Nephron (organoid): ENCODE data around the gene ZNF418.
"Not testable (repeated sequence)": the region's sequence is repeated elsewhere in the genome, so short reads cannot be mapped to it uniquely, and the experiment has no call there.

Source experiments
- H3K27ac Mint-ChIP-seq, 3 experiments: 2 replicates each; pipeline ENCODE4 v1.8.0; 2020; ENCODE audit warnings: mixed read lengths in 3 of 3, mild to moderate bottlenecking in 2 of 3, moderate library complexity in 1 of 3
- H3K27me3 Mint-ChIP-seq: 2 replicates; pipeline ENCODE4 v1.8.0; 2021; ENCODE audit warnings: low read depth, mild to moderate bottlenecking, moderate library complexity, mixed read lengths
- H3K36me3 Mint-ChIP-seq: 2 replicates; pipeline ENCODE4 v1.8.0; 2020; ENCODE audit warnings: low read depth, mixed read lengths
- H3K4me1 Mint-ChIP-seq: 2 replicates; pipeline ENCODE4 v1.8.0; 2020; ENCODE audit warnings: mixed read lengths
- H3K4me3 Mint-ChIP-seq, 3 experiments: 2 replicates each; pipeline ENCODE4 v1.8.0; 2020; ENCODE audit warnings: mild to moderate bottlenecking in 3 of 3, mixed read lengths in 3 of 3, moderate library complexity in 2 of 3
- H3K9me3 Mint-ChIP-seq: 2 replicates; pipeline ENCODE4 v1.8.0; 2020; ENCODE audit warnings: mixed read lengths
- TF ChIP-seq, protein P1 (sequence below), 3 experiments: fragments of 200-600 bp; sonication (generic); IDR thresholded peaks; one replicate each; pipeline ENCODE4 v1.5.0; 2021; ENCODE audit warnings: antibody characterized with exemption in 3 of 3; ENCODE audit not compliant: unreplicated experiment in 3 of 3

ZNF418 gene

DNA sequence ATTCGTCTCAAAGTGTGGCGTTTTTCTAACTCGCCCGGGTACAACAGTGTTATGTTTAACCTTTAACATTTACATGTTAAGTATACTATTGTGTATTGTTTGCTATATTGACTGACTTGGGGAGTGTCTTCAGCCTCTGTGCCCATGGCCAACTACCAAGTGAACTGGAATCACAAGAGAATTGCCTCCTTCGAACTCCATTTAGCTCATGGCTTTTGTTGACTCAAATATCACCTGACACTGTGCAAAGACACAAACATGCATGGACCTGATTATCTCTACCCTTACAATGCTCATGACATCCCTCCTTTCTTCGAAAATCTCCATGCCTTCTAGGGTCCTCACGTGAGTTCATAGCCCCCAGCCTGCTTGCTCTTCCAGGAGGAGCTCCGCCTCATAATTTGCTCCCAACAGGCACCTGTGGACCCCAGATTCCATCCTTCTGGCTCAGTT is 47.1 kb downstream of the ZNF418 start:
- Mint-ChIP-seq H3K27ac (peak overlapping the region; percentile 15 to 58 (median 56)), H3K27me3 (no peaks in the 10 kb centered on the region), H3K9me3 (peaks cover 57% of the 10 kb centered on the region), H3K36me3 (peaks cover 74% of the 10 kb centered on the region), H3K4me1 (peaks cover 13% of the 10 kb centered on the region), H3K4me3 (peak overlapping the region; percentile 86 to 96 (median 92))
- TF ChIP-seq, protein P1, sequence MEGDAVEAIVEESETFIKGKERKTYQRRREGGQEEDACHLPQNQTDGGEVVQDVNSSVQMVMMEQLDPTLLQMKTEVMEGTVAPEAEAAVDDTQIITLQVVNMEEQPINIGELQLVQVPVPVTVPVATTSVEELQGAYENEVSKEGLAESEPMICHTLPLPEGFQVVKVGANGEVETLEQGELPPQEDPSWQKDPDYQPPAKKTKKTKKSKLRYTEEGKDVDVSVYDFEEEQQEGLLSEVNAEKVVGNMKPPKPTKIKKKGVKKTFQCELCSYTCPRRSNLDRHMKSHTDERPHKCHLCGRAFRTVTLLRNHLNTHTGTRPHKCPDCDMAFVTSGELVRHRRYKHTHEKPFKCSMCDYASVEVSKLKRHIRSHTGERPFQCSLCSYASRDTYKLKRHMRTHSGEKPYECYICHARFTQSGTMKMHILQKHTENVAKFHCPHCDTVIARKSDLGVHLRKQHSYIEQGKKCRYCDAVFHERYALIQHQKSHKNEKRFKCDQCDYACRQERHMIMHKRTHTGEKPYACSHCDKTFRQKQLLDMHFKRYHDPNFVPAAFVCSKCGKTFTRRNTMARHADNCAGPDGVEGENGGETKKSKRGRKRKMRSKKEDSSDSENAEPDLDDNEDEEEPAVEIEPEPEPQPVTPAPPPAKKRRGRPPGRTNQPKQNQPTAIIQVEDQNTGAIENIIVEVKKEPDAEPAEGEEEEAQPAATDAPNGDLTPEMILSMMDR (IDR thresholded peaks at IDR 0.05; ENCODE audit: unreplicated experiment in 3 of 3): no peak

DNA sequence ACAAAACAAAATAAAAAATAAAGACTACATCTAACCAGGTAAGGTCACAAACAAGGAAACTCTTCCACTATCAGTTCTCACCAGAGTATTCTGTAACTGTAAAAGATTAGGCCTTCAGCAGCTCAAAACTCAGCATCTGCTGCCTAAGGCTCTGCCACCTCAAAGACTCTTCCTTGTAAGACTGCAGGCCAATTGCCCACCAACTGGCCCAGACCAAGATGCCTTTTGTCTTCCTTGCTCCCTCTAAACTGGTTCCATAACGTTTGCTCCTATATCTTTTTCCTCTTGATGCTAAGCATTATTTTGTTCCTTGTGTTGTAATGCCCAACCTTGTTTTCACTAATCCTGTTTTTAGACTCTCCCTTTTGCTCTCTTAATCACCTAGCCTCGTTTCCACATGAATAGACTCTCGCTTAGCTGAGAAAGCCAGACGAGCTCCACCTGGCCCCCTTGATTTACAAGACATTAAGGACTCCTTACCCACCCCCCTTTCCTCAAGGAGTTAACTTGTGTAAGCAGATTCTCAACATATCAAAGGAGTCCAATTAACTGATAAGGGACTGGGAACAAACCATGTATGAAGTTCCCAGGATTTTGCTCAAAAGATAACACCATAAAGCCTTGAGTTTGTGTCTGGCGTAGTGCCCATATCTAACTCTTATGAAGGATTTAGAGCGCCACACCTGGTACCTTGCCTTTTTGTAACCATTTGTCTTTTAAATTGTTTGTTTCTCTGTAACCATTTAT is 47.8 kb downstream of the ZNF418 start:
- peak overlapping the region; percentile 38 to 58 (median 56) for H3K27ac Mint-ChIP-seq
- H3K4me3 Mint-ChIP-seq: peak overlapping the region; percentile 86 to 96 (median 92)
- H3K27me3 Mint-ChIP-seq: no peaks in the 10 kb centered on the region
- TF ChIP-seq, protein P1 (IDR thresholded peaks at IDR 0.05; ENCODE audit: unreplicated experiment in 3 of 3): no peak
- H3K36me3 Mint-ChIP-seq: peaks cover 81% of the 10 kb centered on the region
- H3K4me1 Mint-ChIP-seq: peaks cover 13% of the 10 kb centered on the region
- H3K9me3 Mint-ChIP-seq: peaks cover 62% of the 10 kb centered on the region

DNA sequence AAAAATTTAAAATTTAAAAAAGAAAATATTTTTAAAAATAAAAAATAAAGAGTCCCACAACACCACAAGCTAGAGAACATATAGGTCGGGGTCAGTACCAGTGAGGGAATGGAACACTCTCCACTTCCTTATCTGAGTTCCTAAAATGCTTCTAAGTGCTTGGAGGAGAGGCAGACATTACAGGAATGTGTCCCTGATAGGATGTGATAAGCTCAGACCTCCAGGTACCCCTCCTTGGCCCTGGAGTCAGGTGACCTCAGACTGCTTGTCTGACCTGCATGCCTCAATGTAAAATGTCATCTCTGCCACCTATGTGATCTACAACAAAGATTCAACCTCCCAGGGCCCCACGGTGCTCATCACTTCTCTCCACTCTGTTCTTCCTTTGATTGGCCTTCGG is 49.2 kb downstream of the ZNF418 start:
- TF ChIP-seq, protein P1 (IDR thresholded peaks at IDR 0.05; ENCODE audit: unreplicated experiment in 3 of 3): no peak
- H3K4me3 Mint-ChIP-seq: peak overlapping the region in 2 of 3 experiments; percentile 16 to 49
- peaks cover 77% of the 10 kb centered on the region for H3K36me3 Mint-ChIP-seq
- no peak overlapping the region for H3K27ac Mint-ChIP-seq
- peaks cover 13% of the 10 kb centered on the region for H3K4me1 Mint-ChIP-seq
- no peaks in the 10 kb centered on the region for H3K27me3 Mint-ChIP-seq
- H3K9me3 Mint-ChIP-seq: peaks cover 59% of the 10 kb centered on the region

DNA sequence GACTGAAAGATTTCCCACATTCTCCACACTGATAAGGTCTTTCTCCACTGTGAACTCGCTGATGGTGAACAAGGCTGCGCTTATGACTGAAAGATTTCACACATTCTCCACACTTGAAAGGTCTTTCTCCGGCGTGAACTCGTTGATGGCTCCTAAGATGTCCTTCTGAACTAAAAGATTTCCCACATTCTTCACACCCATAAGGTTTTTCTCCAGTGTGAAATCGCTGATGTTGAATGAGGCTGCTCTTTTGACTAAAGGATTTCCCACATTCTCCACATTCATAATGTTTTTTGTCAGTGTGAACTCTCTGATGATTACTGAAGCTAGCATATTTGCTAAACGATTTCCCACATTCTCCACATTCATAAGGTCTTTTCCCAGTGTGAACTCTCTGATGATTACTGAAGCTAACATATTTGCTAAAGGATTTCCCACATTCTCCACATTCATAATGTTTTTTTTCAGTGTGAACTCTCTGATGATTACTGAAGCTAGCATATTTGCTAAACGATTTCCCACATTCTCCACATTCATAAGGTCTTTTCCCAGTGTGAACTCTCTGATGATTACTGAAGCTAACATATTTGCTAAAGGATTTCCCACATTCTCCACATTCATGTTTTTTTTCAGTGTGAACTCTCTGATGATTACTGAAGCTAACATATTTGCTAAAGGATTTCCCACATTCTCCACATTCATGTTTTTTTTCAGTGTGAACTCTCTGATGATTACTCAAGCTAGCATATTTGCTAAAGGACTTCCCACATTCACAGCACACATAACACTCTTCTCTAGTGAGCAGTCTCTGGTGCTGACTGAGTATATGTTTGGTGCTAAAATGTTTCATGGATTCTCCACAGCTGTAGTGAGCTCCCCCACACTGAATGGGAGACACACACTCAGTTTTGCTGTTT is 61.1 kb downstream of the ZNF418 start:
- Mint-ChIP-seq H3K36me3 (peaks cover 98% of the 10 kb centered on the region), H3K9me3 (peaks cover 84% of the 10 kb centered on the region)
- not testable (repeated sequence) for H3K4me1 Mint-ChIP-seq, H3K4me3 Mint-ChIP-seq, H3K27ac Mint-ChIP-seq, H3K27me3 Mint-ChIP-seq

DNA sequence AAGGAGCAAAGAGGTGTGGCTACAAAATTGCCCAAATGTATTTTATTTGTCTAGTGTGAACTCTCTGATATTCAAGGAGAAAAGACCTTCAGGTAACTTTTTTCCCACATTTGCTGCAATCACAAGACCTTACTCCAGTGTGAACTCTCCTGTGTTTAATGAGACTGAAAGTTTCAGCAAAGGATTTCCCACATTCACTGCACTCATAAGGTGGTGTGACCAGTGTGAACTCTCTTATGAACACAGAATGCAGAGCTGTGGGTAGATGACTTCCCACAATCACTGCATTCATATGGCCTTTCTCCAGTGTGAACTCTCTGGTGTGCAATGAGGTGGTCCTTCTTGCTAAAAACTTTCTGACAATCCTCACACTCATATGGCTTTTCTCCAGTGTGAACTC is 62.8 kb downstream of the ZNF418 start:
- no peak overlapping the region for H3K4me3 Mint-ChIP-seq
- no peaks in the 10 kb centered on the region for H3K27me3 Mint-ChIP-seq
- H3K9me3 Mint-ChIP-seq: peaks cover 82% of the 10 kb centered on the region
- peaks cover 99% of the 10 kb centered on the region for H3K36me3 Mint-ChIP-seq
- H3K27ac Mint-ChIP-seq: no peak overlapping the region
- H3K4me1 Mint-ChIP-seq: no peaks in the 10 kb centered on the region
- TF ChIP-seq, protein P1 (IDR thresholded peaks at IDR 0.05; ENCODE audit: unreplicated experiment in 3 of 3): no peak
